K562 (cell line): ENCODE results near the gene MYO9A. TPM values are rescaled to one million over a fixed set of nuclear protein-coding genes. Genes with fewer than 3 reads are reported as not detected.

ENCODE experiments used
- ATAC-seq: fragments of 200-7000 bp; cut with Tn5 transposase; 3 replicates; pipeline ENCODE4 v1.9.1; 2020; ENCODE audit warnings: moderate library complexity
- BruUV-seq: library from RNA; stranded (reverse); fragments of 400-500 nt; replicated peaks from 2 replicates; lab custom pipeline; 2021; lab: Mats Ljungman, UMichigan
- CTCF ChIA-PET: fragments of 300-600 bp; formaldehyde crosslinking; extraction: SDS; loops from one replicate; lab custom pipeline; 2021; ENCODE audit warnings: low intra/inter-chr PET ratio; lab: Yijun Ruan, JAX
- POLR2A ChIA-PET: fragments of 300-600, 350-650 bp; sonication (Branson Sonifier 250); formaldehyde crosslinking; extraction: SDS; loops from one replicate; lab custom pipeline; 2021; ENCODE audit warnings: antibody characterized with exemption, inconsistent platforms; lab: Yijun Ruan, JAX
- DNase-seq, 4 experiments: peaks; one replicate each; pipeline versions ENCODE4 v3.0.0 to v3.0.0-alpha.2; 2011 to 2018; ENCODE audit warnings: low spot score in 3 of 4, mixed read lengths in 3 of 4; ENCODE audit errors: extremely low read depth in 1 of 4
- FAIRE-seq: peaks from 2 replicates; lab custom pipeline; 2011; peaks lifted over from hg19 to GRCh38; lab: Jason Lieb, UNC
- H2AFZ ChIP-seq: 2 replicates; pipeline ENCODE4 v1.6.0; 2011; ENCODE audit warnings: low read depth, low read length, control low read depth, inconsistent platforms
- H3K27ac ChIP-seq: fragments of 200-600 bp; 3 replicates; pipeline ENCODE4 v1.8.0; 2011; ENCODE audit warnings: low read depth, mild to moderate bottlenecking, control low read depth, inconsistent platforms, low read length, moderate library complexity, mixed read lengths; ENCODE audit errors: extremely low read depth
- H3K27me3 ChIP-seq, 2 experiments: fragments of 300-600 bp in 1 of 2; 2 replicates in 1 of 2; 3 replicates in 1 of 2; pipeline versions ENCODE4 v1.6.0 to v1.8.0; 2011; ENCODE audit warnings: inconsistent platforms in 2 of 2, low read length in 2 of 2, mild to moderate bottlenecking in 1 of 2, mixed read lengths in 1 of 2, moderate library complexity in 1 of 2; ENCODE audit not compliant: control insufficient read depth in 2 of 2, insufficient read depth in 2 of 2
- H3K36me3 ChIP-seq: fragments of 300-600 bp; 3 replicates; pipeline ENCODE4 v1.8.0; 2011; ENCODE audit warnings: mild to moderate bottlenecking, low read length, inconsistent platforms; ENCODE audit not compliant: control insufficient read depth, insufficient read depth
- H3K4me1 ChIP-seq, 2 experiments: fragments of 200-600 bp in 1 of 2; replicated peaks in 1 of 2; 2 replicates in 1 of 2; 3 replicates in 1 of 2; pipeline versions ENCODE4 v1.5.1 to v1.8.0; 2011; ENCODE audit warnings: inconsistent platforms in 2 of 2, low read length in 2 of 2, mild to moderate bottlenecking in 1 of 2, mixed read lengths in 1 of 2, moderate library complexity in 1 of 2; ENCODE audit not compliant: control insufficient read depth in 2 of 2, insufficient read depth in 2 of 2
- H3K4me2 ChIP-seq: 2 replicates; pipeline ENCODE4 v1.6.1; 2011; ENCODE audit warnings: low read length, control low read depth, inconsistent platforms, mixed read lengths; ENCODE audit not compliant: insufficient read depth
- H3K4me3 ChIP-seq: fragments of 200-600 bp; sonication (generic), shearing (Covaris generic); 2 replicates; pipeline ENCODE4 v1.5.1; 2016; ENCODE audit warnings: control low read depth, inconsistent platforms
- H3K79me2 ChIP-seq: fragments of 200-600 bp; 3 replicates; pipeline ENCODE4 v1.8.0; 2011; ENCODE audit warnings: low read length, inconsistent platforms; ENCODE audit not compliant: control insufficient read depth, insufficient read depth
- H3K9ac ChIP-seq, 2 experiments: 2 replicates each; pipeline versions ENCODE4 v1.6.0 to v1.6.1; 2011; ENCODE audit warnings: low read depth in 2 of 2, low read length in 2 of 2, control low read depth in 1 of 2, inconsistent platforms in 1 of 2, mild to moderate bottlenecking in 1 of 2, mixed read lengths in 1 of 2; ENCODE audit not compliant: insufficient read depth in 1 of 2
- H3K9me1 ChIP-seq: one replicate; pipeline ENCODE4 v1.6.0; 2011; ENCODE audit warnings: inconsistent platforms, mild to moderate bottlenecking, low read length, moderate library complexity; ENCODE audit not compliant: control insufficient read depth, insufficient read depth
- H3K9me3 ChIP-seq: replicated peaks from 2 replicates; pipeline ENCODE4 v1.5.1; 2011; ENCODE audit warnings: low read depth, low read length, inconsistent platforms; ENCODE audit not compliant: control insufficient read depth, insufficient read depth
- H4K20me1 ChIP-seq: replicated peaks from 2 replicates; pipeline ENCODE4 v1.6.1; 2011; ENCODE audit warnings: low read length, inconsistent platforms, mixed read lengths; ENCODE audit not compliant: control insufficient read depth, insufficient read depth
- COPS2 ChIP-seq: fragments of 450-650 bp; conservative IDR thresholded peaks from 2 replicates; pipeline ENCODE4 v1.6.1; 2016; ENCODE audit warnings: mild to moderate bottlenecking, moderate library complexity
- HNRNPUL1 ChIP-seq: fragments of 200-400 bp; formaldehyde crosslinking; IDR thresholded peaks from 2 replicates; pipeline ENCODE4 v1.6.1; 2017; ENCODE audit warnings: low read length
- ILF3 ChIP-seq: fragments of 450-650 bp; IDR thresholded peaks from 2 replicates; pipeline ENCODE4 v1.6.1; 2018; ENCODE audit warnings: antibody characterized with exemption, mild to moderate bottlenecking, moderate library complexity, borderline replicate concordance
- NFE2L1 ChIP-seq: fragments of 450-650 bp; IDR thresholded peaks from 2 replicates; pipeline ENCODE4 v1.6.1; 2016; ENCODE audit warnings: missing genetic modification characterization, low read depth, mild to moderate bottlenecking, missing compliant biosample characterization, moderate library complexity, borderline replicate concordance
- PRPF4 ChIP-seq: fragments of 200-400 bp; formaldehyde crosslinking; IDR thresholded peaks from one replicate; pipeline ENCODE4 v1.6.1; 2017; ENCODE audit warnings: low read length, low read depth, mild to moderate bottlenecking; ENCODE audit not compliant: insufficient read depth, poor library complexity, severe bottlenecking
- SMARCA4 ChIP-seq: fragments of 450-650 bp; IDR thresholded peaks from 2 replicates; pipeline ENCODE4 v1.6.1; 2016
- SP2 ChIP-seq: IDR thresholded peaks from 2 replicates; pipeline ENCODE4 v1.6.1; 2011; ENCODE audit warnings: mild to moderate bottlenecking, low read depth, low read length, moderate library complexity; ENCODE audit not compliant: poor library complexity, severe bottlenecking; ENCODE audit errors: extremely low read depth
- TARDBP ChIP-seq: fragments of 450-650 bp; IDR thresholded peaks from 2 replicates; pipeline ENCODE4 v1.6.1; 2016
- THAP7 ChIP-seq: fragments of 250-450 bp; sonication (Bioruptor Pico); IDR thresholded peaks from 2 replicates; pipeline ENCODE4 v1.5.0; 2021
- XRCC5 ChIP-seq: fragments of 200-400 bp; formaldehyde crosslinking; IDR thresholded peaks from 2 replicates; pipeline ENCODE4 v1.6.1; 2017; ENCODE audit warnings: low read depth, mild to moderate bottlenecking, low read length
- ZBTB12 ChIP-seq: fragments of 250-450 bp; sonication (Bioruptor Pico); IDR thresholded peaks from 2 replicates; pipeline ENCODE4 v1.4.0; 2020
- ZNF398 ChIP-seq: fragments of 250-450 bp; sonication (Bioruptor Pico); IDR thresholded peaks from 2 replicates; pipeline ENCODE4 v1.8.0; 2021; ENCODE audit warnings: moderate library complexity, mild to moderate bottlenecking, inconsistent platforms
- WGBS: fragments of 100-300 bp; shearing (Covaris generic); methylation state at CpG from one replicate; pipeline ENCODE4 v1.1.6; 2016; ENCODE audit warnings: low coverage, mixed read lengths; ENCODE audit not compliant: insufficient coverage; ENCODE audit errors: missing lambda C conversion rate; 5-methylcytosine and 5-hydroxymethylcytosine counted together
- in situ Hi-C: fragments of 300-500 bp; cut with MboI; formaldehyde crosslinking; loops from 4 replicates; pipeline ENCODE4 v1.15.0; 2018; ENCODE audit warnings: inconsistent platforms, mixed read lengths
- intact Hi-C: fragments of 100-400 bp; cut with micrococcal nuclease; formaldehyde crosslinking; loops from 2 replicates; pipeline ENCODE4 v1.14.2; 2022
- polyA plus RNA-seq, 8 experiments: library from polyadenylated mRNA; depleted of rRNA in 4 of 8; stranded (reverse) in 5 of 8; unstranded in 3 of 8; fragments of >200 nt; fragmentation: Nextera tagmentation in 2 of 8; fragmentation: Illumina TruSeq in 1 of 8; extraction: Ambion mirVana in 2 of 8; extraction: Trizol in 1 of 8; gene quantifications; 2 replicates each; pipeline versions ENCODE4 v1.2.1 to v1.2.3, GENCODE V29; 2011 to 2014; ENCODE audit warnings: inconsistent platforms in 1 of 8, missing spikeins in 1 of 8
- total RNA-seq, 7 experiments: library from RNA; depleted of rRNA in 6 of 7; stranded (reverse); fragments of >200 nt in 6 of 7; fragmentation: Illumina TruSeq in 2 of 7; extraction: Trizol in 2 of 7; gene quantifications; 2 replicates each; pipeline versions ENCODE4 v1.2.1 to v1.2.3, GENCODE V29; 2011 to 2021; ENCODE audit warnings: low replicate concordance in 1 of 7

The MYO9A gene
- total and polyA plus RNA-seq, 9 of the 15 experiments (the other 6 are each of a cell fraction or from before 2014, with no cell fraction given) = 1.9 to 15.4 (median 5.8) TPM

- TF ChIP-seq ZNF398 (CRISPR knock-in tag) = no peak
- TF ChIP-seq, all 486 proteins: peak for 0
- FAIRE-seq (no peak), ATAC-seq (no peak), DNase-seq (no peak)
- H3K4me1 ChIP-seq = no peaks in the 10 kb centered on the region
- no peaks in the 10 kb centered on the region for H4K20me1 ChIP-seq
- no peak overlapping the region for H3K27ac ChIP-seq
- H3K9me1 ChIP-seq = no peaks in the 10 kb centered on the region
- H3K4me3 ChIP-seq = no peak overlapping the region
- peaks cover 11 to 23% of the 10 kb centered on the region in 2 experiments; a peak in 4 of 5 replicates for H3K27me3 ChIP-seq
- ChIA-PET POLR2A (interaction anchor here (1.0 kb wide), 1 partner anchor 18 kb away, joined by 6 read pairs; no protein-coding TSS in a partner anchor), CTCF (no interaction called here)
- 0 out of 2 replicates have a peak, but pooled peaks cover 3% of the 10 kb centered on the region for H3K9me3 ChIP-seq
- H3K9ac ChIP-seq = no peak overlapping the region
- no peak overlapping the region for H3K4me2 ChIP-seq
- 0% methylated on average over 1 of the region's 1 CpG for WGBS
- BruUV-seq = no TSS peak
- no peak overlapping the region for H2AFZ ChIP-seq
- H3K36me3 ChIP-seq = no peaks in the 10 kb centered on the region
- no peaks in the 10 kb centered on the region for H3K79me2 ChIP-seq
- intact Hi-C loops (no loop called here), in situ Hi-C loops (no loop called here)
These were observed 297.8 kb downstream of the MYO9A start for GRCh38 chr15:71820127-71820526.

GRCh38 chr15:71817351-71817750 lies 300.6 kb downstream of the MYO9A start:
- Histone ChIP-seq H3K9me1 (no peaks in the 10 kb centered on the region), H3K4me1 (no peaks in the 10 kb centered on the region), H3K27ac (no peak overlapping the region), H2AFZ (no peak overlapping the region), H3K79me2 (no peaks in the 10 kb centered on the region), H3K9ac (no peak overlapping the region), H3K4me3 (no peak overlapping the region), H3K27me3 (peaks cover 16 to 51% of the 10 kb centered on the region in 2 experiments; a peak in 4 of 5 replicates), H3K36me3 (no peaks in the 10 kb centered on the region), H4K20me1 (no peaks in the 10 kb centered on the region; the same call in none of the 2 replicates), H3K9me3 (0 out of 2 replicates have a peak, but pooled peaks cover 3% of the 10 kb centered on the region), H3K4me2 (no peak overlapping the region)
- intact Hi-C loops = no loop called here
- ATAC-seq (no peak), FAIRE-seq (no peak), DNase-seq (no peak)
- ChIA-PET POLR2A (no interaction called here), CTCF (no interaction called here)
- BruUV-seq = no TSS peak
- in situ Hi-C loops = no loop called here
- 16% methylated on average over 8 of the region's 13 CpGs for WGBS
- TF ChIP-seq XRCC5 (no peak), COPS2 (no peak), ILF3 (no peak), SMARCA4 (no peak), SP2 (no peak), ZBTB12 (no peak), PRPF4 (no peak), HNRNPUL1 (no peak), THAP7 (no peak), TARDBP (no peak), NFE2L1 (no peak)
